DND-41 (cell line): Measurements from ENCODE around the gene OAS1.

Source experiments
- EZH2 ChIP-seq: IDR thresholded peaks from 3 replicates; pipeline ENCODE4 v1.6.1; 2012; ENCODE audit warnings: borderline replicate concordance, low read depth, mild to moderate bottlenecking, moderate library complexity, low read length, inconsistent platforms; ENCODE audit not compliant: severe bottlenecking
- TF ChIP-seq, protein P1 (sequence below): IDR thresholded peaks from 2 replicates; pipeline ENCODE4 v1.5.1; 2012; ENCODE audit warnings: borderline replicate concordance, low read length, moderate library complexity, mild to moderate bottlenecking; ENCODE audit not compliant: poor library complexity, severe bottlenecking; ENCODE audit errors: extremely low read depth

DNA sequence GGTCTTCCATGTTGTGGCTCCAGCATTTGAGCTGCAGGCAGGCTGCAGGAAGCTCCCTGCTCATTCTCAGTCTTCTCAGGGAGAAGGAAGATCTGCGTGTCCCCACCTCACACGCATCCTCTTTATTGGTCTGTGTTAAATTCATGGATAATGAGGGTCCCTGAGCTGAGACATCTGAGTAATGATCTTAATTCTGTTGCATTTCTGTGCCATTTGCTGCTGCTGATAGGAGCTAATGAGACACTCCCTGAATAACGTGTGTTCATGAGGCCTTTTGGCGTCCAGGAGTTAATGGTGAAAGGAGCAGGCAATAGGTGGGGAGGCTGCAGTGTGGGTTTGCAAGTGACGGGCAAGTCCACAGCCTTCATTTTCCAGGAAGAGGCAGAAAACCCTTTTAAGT, 46.6 kb upstream of the OAS1 start:
- TF ChIP-seq, protein P1, sequence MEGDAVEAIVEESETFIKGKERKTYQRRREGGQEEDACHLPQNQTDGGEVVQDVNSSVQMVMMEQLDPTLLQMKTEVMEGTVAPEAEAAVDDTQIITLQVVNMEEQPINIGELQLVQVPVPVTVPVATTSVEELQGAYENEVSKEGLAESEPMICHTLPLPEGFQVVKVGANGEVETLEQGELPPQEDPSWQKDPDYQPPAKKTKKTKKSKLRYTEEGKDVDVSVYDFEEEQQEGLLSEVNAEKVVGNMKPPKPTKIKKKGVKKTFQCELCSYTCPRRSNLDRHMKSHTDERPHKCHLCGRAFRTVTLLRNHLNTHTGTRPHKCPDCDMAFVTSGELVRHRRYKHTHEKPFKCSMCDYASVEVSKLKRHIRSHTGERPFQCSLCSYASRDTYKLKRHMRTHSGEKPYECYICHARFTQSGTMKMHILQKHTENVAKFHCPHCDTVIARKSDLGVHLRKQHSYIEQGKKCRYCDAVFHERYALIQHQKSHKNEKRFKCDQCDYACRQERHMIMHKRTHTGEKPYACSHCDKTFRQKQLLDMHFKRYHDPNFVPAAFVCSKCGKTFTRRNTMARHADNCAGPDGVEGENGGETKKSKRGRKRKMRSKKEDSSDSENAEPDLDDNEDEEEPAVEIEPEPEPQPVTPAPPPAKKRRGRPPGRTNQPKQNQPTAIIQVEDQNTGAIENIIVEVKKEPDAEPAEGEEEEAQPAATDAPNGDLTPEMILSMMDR: no peak
- TF ChIP-seq EZH2: no peak
